Testis (tissue), 3 donors: ENCODE results near the gene GPR161. TPM values are rescaled to one million over a fixed set of nuclear protein-coding genes. Genes with fewer than 3 reads are reported as not detected.

ENCODE experiments used
- DNase-seq: peaks from one replicate; pipeline ENCODE4 v3.0.0-alpha.2; 2019
- H3K27ac ChIP-seq, 2 donors: fragments of 200-600 bp; sonication (generic); one replicate each; pipeline ENCODE4 v1.5.1; 2019
- H3K27me3 ChIP-seq: fragments of 200-600 bp; sonication (generic); one replicate; pipeline ENCODE4 v1.5.1; 2019
- H3K36me3 ChIP-seq: fragments of 200-600 bp; sonication (generic); one replicate; pipeline ENCODE4 v1.5.1; 2017; ENCODE audit warnings: low read depth; ENCODE audit errors: missing control alignments
- H3K4me1 ChIP-seq: fragments of 200-600 bp; sonication (generic); one replicate; pipeline ENCODE4 v1.5.1; 2019
- H3K4me3 ChIP-seq, 2 donors: fragments of 200-600 bp; sonication (generic); one replicate each; pipeline ENCODE4 v1.5.1; 2017 to 2019
- H3K9me3 ChIP-seq: fragments of 200-600 bp; sonication (generic); one replicate; pipeline ENCODE4 v1.5.1; 2017
- CTCF ChIP-seq, 3 experiments: fragments of 450-650 bp in 2 of 3; fragments of 200-600 bp in 1 of 3; sonication (generic) in 1 of 3; IDR thresholded peaks; one replicate each; pipeline ENCODE4 v1.5.1; 2016 to 2019; ENCODE audit warnings: antibody characterized with exemption in 3 of 3, mild to moderate bottlenecking in 2 of 3, moderate library complexity in 1 of 3
- POLR2A ChIP-seq: fragments of 450-650 bp; IDR thresholded peaks from one replicate; pipeline ENCODE4 v1.6.1; 2017; ENCODE audit warnings: antibody characterized with exemption, mild to moderate bottlenecking, moderate library complexity
- WGBS, 2 donors: methylation state at CpG; one replicate each; pipeline ENCODE4 v1.1.5; 2018; 5-methylcytosine and 5-hydroxymethylcytosine counted together
- intact Hi-C: fragments of 100-400 bp; cut with DNase I; formaldehyde crosslinking; loops from one replicate; pipeline ENCODE4 v1.15.1; 2023; ENCODE audit warnings: low total_unique reads
- polyA plus RNA-seq: library from polyadenylated mRNA; stranded (reverse); fragments of 350-450 nt; fragmentation: Illumina TruSeq; extraction: RNeasy Lipid Tissue Mini Kit (QIAGEN cat#74804); gene quantifications from one replicate; pipeline ENCODE4 v1.2.3, GENCODE V29; 2014; ENCODE audit warnings: low read depth, low replicate concordance; ENCODE audit not compliant: insufficient read depth
- total RNA-seq, 2 donors: library from RNA; depleted of rRNA; stranded (reverse); fragments of >200 nt; gene quantifications; one replicate each; pipeline ENCODE4 v1.2.3, GENCODE V29; 2016

Gene GPR161
- total and polyA plus RNA-seq, 3 donors from 2014 or later = 3.7 to 6.7 (median 6.1) TPM

- Histone ChIP-seq H3K4me3 (no peak overlapping the region), H3K4me1 (peaks cover 8% of the 10 kb centered on the region), H3K36me3 (no peaks in the 10 kb centered on the region), H3K9me3 (no peaks in the 10 kb centered on the region), H3K27ac (no peak overlapping the region), H3K27me3 (no peaks in the 10 kb centered on the region)
- DNase-seq = no peak
- TF ChIP-seq POLR2A (no peak), CTCF (IDR thresholded peaks at IDR 0.05) (no peak)
- intact Hi-C loops = no loop called here
- 93 to 95% methylated on average over 7 of the region's 7 CpGs for WGBS, 2 donors
These were observed 36.3 kb downstream of the GPR161 start for GRCh38 chr1:168100315-168101002.

GRCh38 chr1:168099337-168099801 is 37.4 kb downstream of the GPR161 start:
- DNase-seq = peak; percentile 32
- intact Hi-C loops = no loop called here
- no peaks in the 10 kb centered on the region for H3K27me3 ChIP-seq
- H3K4me1 ChIP-seq = peaks cover 8% of the 10 kb centered on the region
- H3K27ac ChIP-seq = peak overlapping the region in 1 of 2 donors; percentile 34
- no peaks in the 10 kb centered on the region for H3K36me3 ChIP-seq
- whole genome bisulfite sequencing, 2 donors = 46 to 51% methylated on average over 7 of the region's 7 CpGs
- TF ChIP-seq CTCF (IDR thresholded peaks at IDR 0.05) = no peak
- TF ChIP-seq POLR2A = no peak
- no peak overlapping the region for H3K4me3 ChIP-seq
- H3K9me3 ChIP-seq = no peaks in the 10 kb centered on the region

- DNase-seq = no peak
- no peak overlapping the region for H3K4me3 ChIP-seq
- TF ChIP-seq CTCF (IDR thresholded peaks at IDR 0.05) (no peak), POLR2A (no peak)
- no peaks in the 10 kb centered on the region for H3K9me3 ChIP-seq
- H3K27me3 ChIP-seq = no peaks in the 10 kb centered on the region
- intact Hi-C loops = no loop called here
- no peaks in the 10 kb centered on the region for H3K36me3 ChIP-seq
- H3K27ac ChIP-seq = peak overlapping the region in 1 of 2 donors; percentile 34
- peaks cover 8% of the 10 kb centered on the region for H3K4me1 ChIP-seq
- 87 to 93% methylated on average over 8 to 15 of the region's 15 CpGs for WGBS, 2 donors
These were observed 38.0 kb downstream of the GPR161 start for GRCh38 chr1:168098534-168099320.

GRCh38 chr1:168097921-168098528 is 38.7 kb downstream of the GPR161 start:
- Histone ChIP-seq H3K4me3 (no peak overlapping the region), H3K9me3 (no peaks in the 10 kb centered on the region), H3K36me3 (no peaks in the 10 kb centered on the region), H3K4me1 (peaks cover 14% of the 10 kb centered on the region), H3K27me3 (no peaks in the 10 kb centered on the region), H3K27ac (no peak overlapping the region)
- TF ChIP-seq POLR2A = no peak
- TF ChIP-seq CTCF (IDR thresholded peaks at IDR 0.05) = no peak
- WGBS, 2 donors = 89% methylated on average over 12 of the region's 12 CpGs
- no peak for DNase-seq
- intact Hi-C loops = no loop called here
